GM18907 (cell line): ENCODE data around the gene ACTA1.
"Not testable (repeated sequence)": the region's sequence is repeated elsewhere in the genome, so short reads cannot be mapped to it uniquely, and the experiment has no call there.

Experiments
- ATAC-seq: cut with Tn5 transposase; IDR thresholded peaks from one replicate; pipeline ENCODE4 v1.9.1; 2021; ENCODE audit warnings: mild to moderate bottlenecking, moderate library complexity; ENCODE audit not compliant: unreplicated experiment

The ACTA1 gene

DNA sequence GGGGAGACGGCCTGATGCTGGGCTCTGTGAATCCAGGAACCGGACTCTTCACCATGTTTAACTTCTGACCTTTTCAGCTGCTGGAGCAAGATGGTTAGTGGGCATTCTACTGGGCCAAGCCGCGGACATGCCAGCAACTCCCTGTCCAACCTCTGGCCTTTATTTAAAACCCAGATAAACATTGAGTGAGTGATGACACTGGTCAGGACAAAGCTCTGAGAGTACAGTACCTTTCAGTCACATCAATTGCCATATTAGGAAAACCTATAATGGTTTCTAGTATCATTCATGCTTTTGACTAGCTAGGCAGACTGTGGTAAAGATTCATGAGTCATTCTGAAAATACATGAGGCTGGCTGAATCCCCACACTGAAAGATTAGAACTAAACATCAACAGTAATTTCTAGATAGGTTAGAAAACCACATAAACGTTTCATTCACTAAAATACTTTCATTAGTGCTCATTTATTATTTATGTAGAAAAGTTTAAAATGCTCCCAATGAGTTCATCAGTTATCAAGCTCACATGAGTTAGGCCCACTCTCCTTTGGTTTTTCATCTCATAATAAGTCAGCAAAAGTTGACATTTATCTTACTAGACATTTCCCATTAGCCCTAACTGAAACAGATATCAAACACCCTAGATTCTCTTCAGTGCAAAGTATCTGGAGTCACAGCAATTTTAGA is 7.1 kb upstream of the ACTA1 start:
- ATAC-seq, result peak; percentile 94

GRCh38 chr1:229438021-229438420 is 4.1 kb upstream of the ACTA1 start:
- no peak for ATAC-seq

DNA sequence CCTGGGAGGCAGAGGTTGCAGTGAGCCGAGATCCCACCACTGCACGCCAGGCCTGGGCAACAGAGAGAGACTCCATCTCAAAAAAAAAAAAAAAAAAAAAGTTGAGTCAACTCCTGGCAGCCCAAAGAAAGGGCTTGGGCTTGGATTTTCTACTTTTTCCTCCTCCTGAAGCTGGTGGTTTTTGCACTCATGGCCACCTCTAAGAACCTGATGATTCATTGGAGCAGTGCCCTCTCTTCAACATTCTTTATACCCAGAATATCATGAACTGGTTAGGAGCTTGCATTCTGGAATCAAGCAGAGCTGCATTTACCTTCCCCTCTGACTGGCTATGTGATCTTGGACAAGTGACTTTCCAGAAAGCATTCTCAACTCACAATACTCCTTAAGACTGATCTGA is 3.5 kb upstream of the ACTA1 start:
- no peak for ATAC-seq

DNA sequence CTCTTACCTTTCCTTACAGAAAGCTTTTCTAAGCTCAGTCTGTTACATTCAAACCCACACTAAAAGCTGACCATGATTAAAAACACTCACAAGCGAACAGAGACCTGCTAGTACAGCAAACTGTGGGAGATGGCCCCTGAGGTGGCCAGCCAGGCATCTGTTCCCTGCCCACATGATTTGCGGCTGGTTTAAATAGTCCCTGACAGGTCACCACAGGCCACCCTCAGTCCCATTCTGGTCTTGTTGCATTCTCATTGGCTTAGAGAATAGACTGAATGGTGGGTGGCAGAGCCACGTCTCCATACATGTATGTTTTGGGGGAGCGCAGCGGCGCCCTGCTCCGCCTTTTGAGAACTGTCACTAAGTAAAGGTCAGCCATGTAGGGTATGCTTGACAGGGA is 2.3 kb upstream of the ACTA1 start:
- no peak for ATAC-seq

DNA sequence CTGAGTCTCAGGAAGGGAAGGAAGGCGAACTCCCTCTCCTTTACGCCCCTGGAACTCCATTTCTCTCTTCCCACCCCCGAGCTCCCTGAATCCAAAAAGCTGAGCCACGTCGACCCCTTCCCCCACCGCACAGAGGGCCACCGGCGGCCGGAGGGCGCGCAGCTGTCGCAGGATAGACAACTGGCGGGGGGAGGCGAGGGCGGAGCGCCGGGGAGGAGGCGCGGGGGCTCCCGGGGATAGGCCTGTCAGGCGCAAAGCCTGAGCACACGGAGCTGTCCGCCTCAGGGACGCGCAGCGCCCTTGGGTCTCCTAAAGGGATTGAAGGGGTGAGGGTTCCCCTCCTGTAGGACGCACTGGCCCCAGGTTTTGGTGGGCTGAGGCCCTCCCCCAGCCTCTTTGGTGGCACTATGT is 752 bp upstream of the ACTA1 start:
- ATAC-seq, result no peak

DNA sequence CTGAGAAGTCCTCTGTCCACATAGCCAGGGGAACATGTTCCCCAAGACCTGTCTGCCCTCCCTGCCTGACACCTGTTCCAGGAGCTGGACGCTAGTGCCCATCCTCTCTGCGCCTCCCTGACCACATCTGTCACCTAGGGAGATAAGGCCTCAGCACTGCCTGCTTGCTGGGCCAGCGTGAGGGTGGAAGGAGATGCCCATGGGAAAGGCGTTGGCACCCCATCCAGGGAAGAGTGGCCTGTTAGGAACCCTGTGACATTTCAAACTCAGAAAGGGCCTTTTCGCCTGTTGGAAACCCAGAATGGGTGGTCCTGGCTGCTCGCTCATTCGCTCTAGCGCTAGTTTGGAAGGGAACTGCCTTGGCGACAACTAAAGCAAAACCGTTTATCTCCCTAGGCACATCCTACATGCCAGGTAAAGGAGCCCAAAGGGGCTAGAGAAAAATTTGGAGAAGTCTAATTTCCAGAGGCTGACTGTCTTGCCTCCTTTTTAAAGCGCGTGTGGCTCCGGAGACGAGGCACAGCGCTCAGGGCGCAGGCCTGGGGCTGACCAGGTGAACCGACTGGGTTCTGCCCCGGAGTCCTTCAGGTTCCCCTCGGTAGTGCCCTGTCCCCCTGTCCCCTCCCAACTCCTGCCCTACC is 410 bp downstream of the ACTA1 start:
- no peak for ATAC-seq

- no peak for ATAC-seq
These were observed 989 bp downstream of the ACTA1 start for GRCh38 chr1:229432905-229433304.

DNA sequence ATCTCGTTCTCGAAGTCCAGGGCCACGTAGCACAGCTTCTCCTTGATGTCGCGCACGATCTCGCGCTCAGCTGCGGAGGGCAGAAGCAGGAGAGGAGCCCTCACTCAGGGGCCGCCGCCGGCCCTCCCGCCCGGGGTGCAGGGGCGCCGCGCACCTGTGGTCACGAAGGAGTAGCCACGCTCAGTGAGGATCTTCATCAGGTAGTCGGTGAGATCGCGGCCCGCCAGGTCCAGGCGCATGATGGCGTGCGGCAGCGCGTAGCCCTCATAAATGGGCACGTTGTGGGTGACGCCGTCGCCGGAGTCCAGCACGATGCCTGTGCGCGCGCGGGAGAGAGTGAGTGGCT is 1.8 kb downstream of the ACTA1 start:
- no peak for ATAC-seq

DNA sequence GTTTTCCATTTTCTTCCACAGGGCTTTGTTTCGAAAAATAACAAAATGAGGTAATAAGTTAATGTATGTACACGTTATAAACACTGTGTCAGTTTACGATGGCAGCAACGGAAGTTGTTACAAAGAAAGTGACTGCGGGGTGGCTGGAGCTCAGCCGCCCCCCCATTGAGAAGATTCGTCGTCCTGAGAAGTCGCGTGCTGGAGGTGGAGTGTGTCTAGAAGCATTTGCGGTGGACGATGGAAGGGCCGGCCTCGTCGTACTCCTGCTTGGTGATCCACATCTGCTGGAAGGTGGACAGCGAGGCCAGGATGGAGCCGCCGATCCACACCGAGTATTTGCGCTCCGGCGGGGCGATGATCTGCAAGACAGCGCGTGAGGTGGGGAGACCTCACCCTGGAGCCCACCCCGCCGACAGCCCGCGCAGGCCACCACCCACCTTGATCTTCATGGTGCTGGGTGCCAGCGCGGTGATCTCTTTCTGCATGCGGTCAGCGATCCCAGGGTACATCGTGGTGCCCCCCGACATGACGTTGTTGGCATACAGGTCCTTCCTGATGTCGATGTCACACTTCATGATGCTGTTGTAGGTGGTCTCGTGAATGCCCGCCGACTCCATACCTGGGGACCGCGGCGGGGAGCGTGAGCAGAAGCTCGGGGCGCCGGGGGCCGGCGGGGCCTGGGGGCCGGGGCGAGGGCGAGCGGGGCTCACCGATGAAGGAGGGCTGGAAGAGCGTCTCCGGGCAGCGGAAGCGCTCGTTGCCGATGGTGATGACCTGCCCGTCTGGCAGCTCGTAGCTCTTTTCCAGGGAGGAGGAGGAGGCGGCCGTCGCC is 2.4 kb downstream of the ACTA1 start:
- no peak for ATAC-seq

- no peak for ATAC-seq
These were observed 3.1 kb downstream of the ACTA1 start for GRCh38 chr1:229430761-229431283.

GRCh38 chr1:229428256-229428655 is 5.6 kb downstream of the ACTA1 start:
- no peak for ATAC-seq

DNA sequence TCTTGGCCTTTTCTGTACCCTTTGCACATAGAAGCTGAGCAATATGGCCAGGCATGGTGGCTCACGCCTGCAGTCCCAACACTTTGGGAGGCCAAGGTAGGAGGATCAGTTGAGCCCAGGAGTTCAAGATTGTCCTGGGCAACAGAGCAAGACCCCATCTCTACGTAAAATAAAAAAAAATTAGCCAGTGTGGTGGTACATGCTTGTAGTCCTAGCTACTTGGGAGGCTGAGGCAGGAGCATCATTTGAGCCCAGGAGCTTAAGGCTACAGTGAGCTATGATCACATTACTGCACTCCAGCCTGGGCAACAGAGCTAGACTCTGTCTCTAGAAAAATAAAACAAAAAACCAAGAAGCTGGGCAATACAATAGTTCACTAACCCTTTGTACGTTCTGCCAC is 6.3 kb downstream of the ACTA1 start:
- no peak for ATAC-seq

- ATAC-seq, result no peak
These were observed 8.2 kb downstream of the ACTA1 start for GRCh38 chr1:229425564-229426159.

- ATAC-seq, result no peak
These were observed 13.1 kb downstream of the ACTA1 start for GRCh38 chr1:229420765-229421164.

DNA sequence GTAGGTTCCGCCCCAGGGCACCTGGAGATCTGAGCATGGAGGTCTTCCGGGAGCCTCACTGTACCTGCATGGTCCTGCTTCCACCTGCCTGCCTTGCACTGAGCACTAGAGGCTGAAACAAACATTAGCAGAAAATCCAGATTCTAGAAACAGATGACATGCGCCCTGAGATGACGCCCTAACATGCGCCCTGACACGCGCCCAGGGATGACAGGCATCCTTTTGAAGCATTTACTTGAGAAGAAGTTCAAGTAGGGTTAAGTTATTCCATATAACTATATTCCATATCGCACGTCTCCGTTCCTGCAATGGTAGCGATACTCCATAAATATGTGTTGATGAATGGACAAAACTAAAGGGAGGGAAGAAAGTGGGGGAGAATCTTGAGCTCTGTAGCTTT is 13.7 kb downstream of the ACTA1 start:
- no peak for ATAC-seq

DNA sequence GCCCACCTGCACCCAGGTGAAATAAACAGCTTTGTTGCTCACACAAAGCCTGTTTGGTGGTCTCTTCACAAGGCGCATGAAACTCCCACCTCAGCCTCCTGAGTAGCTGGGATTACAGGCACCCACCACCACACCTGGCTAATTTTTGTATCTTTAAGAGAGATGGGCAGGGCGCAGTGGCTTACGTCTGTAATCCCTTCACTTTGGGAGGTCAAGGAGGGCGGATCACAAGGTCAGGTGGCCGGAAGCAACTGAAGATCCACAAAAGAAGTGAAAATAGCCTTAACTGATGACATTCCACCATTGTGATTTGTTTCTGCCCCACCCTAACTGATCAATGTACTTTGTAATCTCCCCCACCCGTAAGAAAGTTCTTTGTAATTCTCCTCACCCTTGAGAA is 15.3 kb downstream of the ACTA1 start:
- not testable (repeated sequence) for ATAC-seq

- not testable (repeated sequence) for ATAC-seq
These were observed 21.1 kb downstream of the ACTA1 start for GRCh38 chr1:229412810-229413209.

DNA sequence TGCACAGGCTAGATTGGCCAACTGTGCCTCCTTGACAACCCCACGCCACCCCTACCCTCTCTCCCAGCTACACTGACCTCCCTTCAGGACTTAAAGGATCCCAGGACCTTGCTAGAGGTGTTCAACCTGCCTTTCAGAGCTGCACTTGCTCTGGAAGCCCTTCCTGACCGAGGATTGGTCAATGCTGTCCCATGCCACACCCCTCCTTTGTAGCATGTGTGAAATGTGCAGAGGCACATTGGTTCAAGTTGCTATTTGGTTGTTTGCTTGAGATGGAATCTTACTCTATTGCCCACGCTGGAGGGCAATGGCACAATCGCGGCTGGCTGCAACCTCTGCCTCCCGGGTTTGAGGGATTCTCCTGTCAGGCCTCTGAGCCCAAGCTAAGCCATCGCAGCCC is 21.8 kb downstream of the ACTA1 start:
- ATAC-seq, result no peak

DNA sequence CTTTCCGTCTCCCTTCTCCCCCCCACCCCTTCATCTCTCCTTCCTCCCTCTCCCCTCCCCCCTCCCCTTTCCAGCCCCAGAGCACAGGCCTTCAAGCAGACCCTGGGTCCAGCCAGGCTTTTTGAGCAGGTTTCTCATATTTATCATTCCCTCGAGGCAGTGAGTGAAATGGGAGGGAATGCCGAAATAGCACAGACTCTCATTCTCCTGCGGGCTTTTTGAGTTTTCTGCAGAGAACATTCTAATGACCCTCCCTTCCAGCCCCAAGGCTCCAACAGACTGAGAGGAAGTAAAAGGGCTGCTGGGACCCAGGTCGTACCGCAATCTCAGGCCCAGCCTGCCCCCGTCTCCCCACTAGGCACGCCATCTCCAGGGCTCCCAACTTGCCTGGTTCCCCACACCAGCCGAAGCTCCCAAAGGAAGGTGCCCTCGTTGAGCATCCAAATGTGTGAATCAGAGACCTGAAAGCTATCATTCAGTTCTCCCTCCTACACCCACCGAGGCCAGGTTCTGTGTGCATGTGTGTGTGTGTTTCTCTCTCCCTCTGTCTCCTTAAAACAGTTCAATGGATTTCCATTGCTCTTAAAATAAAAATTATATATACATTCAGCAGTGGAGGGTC is 22.3 kb downstream of the ACTA1 start:
- no peak for ATAC-seq

DNA sequence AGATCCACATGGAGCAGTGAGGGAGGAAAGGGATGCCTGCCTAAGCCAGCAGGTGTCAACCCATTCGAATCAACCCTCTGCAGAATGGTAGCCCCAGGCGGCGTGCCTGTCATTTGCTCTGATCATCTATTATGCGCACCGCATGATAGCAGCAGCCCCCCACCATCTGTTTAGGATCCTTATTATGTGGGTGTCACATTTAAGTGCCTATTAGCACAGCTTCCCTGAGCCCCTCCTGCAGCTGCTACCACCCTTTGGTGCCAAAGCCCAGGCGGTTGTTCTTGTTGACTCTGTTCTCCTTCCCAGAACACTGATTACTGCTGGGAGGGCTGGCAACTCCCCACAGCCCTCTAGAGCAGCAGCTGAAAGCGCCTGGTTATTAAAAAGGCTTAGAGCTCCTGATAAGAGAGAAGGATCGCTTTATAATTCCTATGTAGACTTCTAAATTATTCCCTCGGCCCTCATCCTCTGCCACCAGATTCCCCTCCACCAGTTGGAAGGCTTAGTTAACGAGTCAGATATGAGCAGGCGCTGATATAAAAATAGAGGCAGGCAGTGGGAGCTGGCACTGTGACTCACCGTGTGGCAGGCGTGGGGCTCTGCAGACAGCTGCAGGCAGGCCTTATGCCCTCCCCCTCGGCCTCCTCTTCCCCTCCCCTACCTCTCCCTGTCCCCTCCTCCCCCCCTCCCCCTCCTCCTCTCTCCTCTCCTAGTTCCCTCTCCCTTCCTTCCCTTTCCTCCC is 23.0 kb downstream of the ACTA1 start:
- no peak for ATAC-seq
